Activated T-cell treated with anti-CD3 and anti-CD28 coated beads for 1 hour (primary cell): Measurements from ENCODE around the gene MAML1.

Source experiments
- DNase-seq: peaks from one replicate; pipeline ENCODE4 v3.0.0-alpha.2; 2020; ENCODE audit warnings: low read depth

Gene MAML1

GRCh38 chr5:179824745-179825112 is 92.1 kb downstream of the MAML1 start:
- no peak for DNase-seq

GRCh38 chr5:179825655-179826182 is 93.1 kb downstream of the MAML1 start:
- no peak for DNase-seq
